GM23248 (cell line): ENCODE data around the gene UNC13B. TPM values are rescaled to one million over a fixed set of nuclear protein-coding genes. Genes with fewer than 3 reads are reported as not detected.

Source experiments
- DNase-seq: peaks from one replicate; pipeline ENCODE4 v3.0.0-alpha.2; 2015
- H2AFZ ChIP-seq: fragments of 200-600 bp; sonication (generic); 2 replicates; pipeline ENCODE4 v1.6.1; 2016; ENCODE audit warnings: antibody characterized with exemption
- H3F3A ChIP-seq: fragments of 200-600 bp; sonication (generic); 2 replicates; pipeline ENCODE4 v1.6.1; 2016; ENCODE audit warnings: mild to moderate bottlenecking, antibody characterized with exemption, mixed run types; ENCODE audit not compliant: insufficient read depth
- H3K27ac ChIP-seq: fragments of 200-600 bp; sonication (generic); 2 replicates; pipeline ENCODE4 v1.5.1; 2016; ENCODE audit warnings: mild to moderate bottlenecking
- H3K27me3 ChIP-seq: fragments of 200-600 bp; sonication (generic); replicated peaks from 2 replicates; pipeline ENCODE4 v1.6.1; 2016; ENCODE audit warnings: mild to moderate bottlenecking; ENCODE audit not compliant: insufficient read depth
- H3K36me3 ChIP-seq: fragments of 200-600 bp; sonication (generic); 2 replicates; pipeline ENCODE4 v1.6.1; 2016; ENCODE audit warnings: low read depth, mild to moderate bottlenecking
- H3K4me1 ChIP-seq: fragments of 200-600 bp; sonication (generic); 2 replicates; pipeline ENCODE4 v1.6.1; 2016; ENCODE audit warnings: mild to moderate bottlenecking; ENCODE audit not compliant: insufficient read depth
- H3K4me2 ChIP-seq: fragments of 200-600 bp; sonication (generic); one replicate; pipeline ENCODE4 v1.6.1; 2016; ENCODE audit warnings: mild to moderate bottlenecking; ENCODE audit not compliant: unreplicated experiment
- H3K4me3 ChIP-seq: fragments of 200-600 bp; sonication (generic); 2 replicates; pipeline ENCODE4 v1.5.1; 2016; ENCODE audit warnings: mild to moderate bottlenecking
- H3K79me2 ChIP-seq: fragments of 200-600 bp; sonication (generic); 2 replicates; pipeline ENCODE4 v1.6.1; 2016; ENCODE audit warnings: mild to moderate bottlenecking; ENCODE audit not compliant: insufficient read depth
- H3K9ac ChIP-seq: fragments of 200-600 bp; sonication (generic); 2 replicates; pipeline ENCODE4 v1.6.1; 2016; ENCODE audit warnings: mild to moderate bottlenecking
- H3K9me2 ChIP-seq: fragments of 200-600 bp; sonication (generic); 2 replicates; pipeline ENCODE4 v1.6.1; 2016; ENCODE audit warnings: mixed run types, mild to moderate bottlenecking, moderate library complexity; ENCODE audit not compliant: insufficient read depth
- H3K9me3 ChIP-seq: fragments of 200-600 bp; sonication (generic); one replicate; pipeline ENCODE4 v1.6.1; 2017; ENCODE audit warnings: low read depth
- H4K20me1 ChIP-seq: fragments of 200-600 bp; sonication (generic); 2 replicates; pipeline ENCODE4 v1.6.0; 2016; ENCODE audit not compliant: insufficient read depth
- EZH2 ChIP-seq: fragments of 200-600 bp; sonication (generic); IDR thresholded peaks from 2 replicates; pipeline ENCODE4 v1.6.1; 2018; ENCODE audit warnings: antibody characterized with exemption, mild to moderate bottlenecking; ENCODE audit not compliant: insufficient read depth, poor library complexity, severe bottlenecking
- EZH2phosphoT487 ChIP-seq: fragments of 200-600 bp; sonication (generic); IDR thresholded peaks from 2 replicates; pipeline ENCODE4 v1.6.1; 2018; ENCODE audit warnings: antibody characterized with exemption, moderate library complexity, mild to moderate bottlenecking, low read depth; ENCODE audit not compliant: insufficient read depth
- WGBS, 2 experiments: methylation state at CpG; one replicate each; pipeline ENCODE4 v1.1.6; 2015 to 2017; ENCODE audit warnings: low lambda C conversion rate in 2 of 2, low coverage in 1 of 2; ENCODE audit errors: missing lambda C conversion rate in 2 of 2; 5-methylcytosine and 5-hydroxymethylcytosine counted together
- in situ Hi-C: fragments of 300-500 bp; cut with MboI; formaldehyde crosslinking; loops from 2 replicates; pipeline ENCODE4 v1.15.0; 2020
- polyA plus RNA-seq: library from polyadenylated mRNA; unstranded; fragments of >200 nt; fragmentation: Nextera tagmentation; extraction: Ambion mirVana; gene quantifications from 2 replicates; pipeline ENCODE4 v1.2.1, GENCODE V29; 2016
- total RNA-seq: library from RNA; depleted of rRNA; stranded (reverse); fragments of >200 nt; shearing (Covaris generic); gene quantifications from 2 replicates; pipeline ENCODE4 v1.2.3, GENCODE V29; 2014

Gene UNC13B
- total and polyA plus RNA-seq, 2 experiments from 2014 or later: 5.5 to 15.3 TPM

- H3K27ac ChIP-seq: no peak overlapping the region
Measured at GRCh38 chr9:35335164-35335563, 173.4 kb downstream of the UNC13B start.

DNA sequence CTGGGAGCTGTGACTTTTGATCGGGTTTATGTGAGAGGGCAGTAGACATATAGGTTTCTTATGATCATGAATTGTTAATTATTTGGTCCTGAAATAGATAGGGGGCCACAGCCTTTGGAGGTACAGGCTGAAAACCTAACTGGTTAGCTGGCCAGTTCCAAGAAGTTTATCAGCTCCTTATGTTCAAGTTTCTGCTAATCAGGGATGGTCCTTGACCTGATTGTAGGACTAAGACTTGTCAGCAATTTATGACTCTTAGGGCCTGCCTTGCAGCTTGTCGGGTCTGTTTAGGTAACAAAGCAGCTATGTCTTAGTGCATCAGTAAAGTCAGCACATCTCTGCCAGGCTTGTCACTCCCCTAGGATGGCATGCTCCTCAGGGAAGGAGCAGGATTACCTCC is 176.3 kb downstream of the UNC13B start:
- H3K27me3 ChIP-seq: no peaks in the 10 kb centered on the region
- no peaks in the 10 kb centered on the region for H3K9me3 ChIP-seq
- H3K79me2 ChIP-seq: no peaks in the 10 kb centered on the region
- in situ Hi-C loops: no loop called here
- peaks cover 40% of the 10 kb centered on the region for H3F3A ChIP-seq
- no peak overlapping the region for H3K27ac ChIP-seq
- 95 to 97% methylated on average over 2 of the region's 2 CpGs for WGBS, 2 experiments
- H2AFZ ChIP-seq: no peak overlapping the region
- no peak for DNase-seq
- no peak overlapping the region for H3K4me2 ChIP-seq
- no peaks in the 10 kb centered on the region for H3K36me3 ChIP-seq
- H3K9ac ChIP-seq: no peak overlapping the region
- no peak for TF ChIP-seq EZH2phosphoT487
- TF ChIP-seq EZH2: no peak
- H3K4me3 ChIP-seq: no peak overlapping the region
- peaks cover 51% of the 10 kb centered on the region for H3K4me1 ChIP-seq
- H3K9me2 ChIP-seq: no peaks in the 10 kb centered on the region
- H4K20me1 ChIP-seq: no peaks in the 10 kb centered on the region

More at GRCh38 chr9:35335164-35335563, 173.4 kb downstream of the UNC13B start:
- no peaks in the 10 kb centered on the region for H3K36me3 ChIP-seq
- peaks cover 21% of the 10 kb centered on the region for H3F3A ChIP-seq
- in situ Hi-C loops: no loop called here
- H3K9me3 ChIP-seq: no peaks in the 10 kb centered on the region
- no peak overlapping the region for H3K9ac ChIP-seq
- H3K4me1 ChIP-seq: peaks cover 39% of the 10 kb centered on the region
- H3K4me2 ChIP-seq: no peak overlapping the region
- H3K79me2 ChIP-seq: no peaks in the 10 kb centered on the region
- peak overlapping the region; percentile 27; the same call in 1 of the 2 replicates for H2AFZ ChIP-seq
- H4K20me1 ChIP-seq: no peaks in the 10 kb centered on the region
- no peak overlapping the region for H3K4me3 ChIP-seq
- H3K9me2 ChIP-seq: no peaks in the 10 kb centered on the region
- TF ChIP-seq EZH2phosphoT487 (no peak), EZH2 (no peak)
- no peaks in the 10 kb centered on the region for H3K27me3 ChIP-seq
- DNase-seq: peak; percentile 43

DNA sequence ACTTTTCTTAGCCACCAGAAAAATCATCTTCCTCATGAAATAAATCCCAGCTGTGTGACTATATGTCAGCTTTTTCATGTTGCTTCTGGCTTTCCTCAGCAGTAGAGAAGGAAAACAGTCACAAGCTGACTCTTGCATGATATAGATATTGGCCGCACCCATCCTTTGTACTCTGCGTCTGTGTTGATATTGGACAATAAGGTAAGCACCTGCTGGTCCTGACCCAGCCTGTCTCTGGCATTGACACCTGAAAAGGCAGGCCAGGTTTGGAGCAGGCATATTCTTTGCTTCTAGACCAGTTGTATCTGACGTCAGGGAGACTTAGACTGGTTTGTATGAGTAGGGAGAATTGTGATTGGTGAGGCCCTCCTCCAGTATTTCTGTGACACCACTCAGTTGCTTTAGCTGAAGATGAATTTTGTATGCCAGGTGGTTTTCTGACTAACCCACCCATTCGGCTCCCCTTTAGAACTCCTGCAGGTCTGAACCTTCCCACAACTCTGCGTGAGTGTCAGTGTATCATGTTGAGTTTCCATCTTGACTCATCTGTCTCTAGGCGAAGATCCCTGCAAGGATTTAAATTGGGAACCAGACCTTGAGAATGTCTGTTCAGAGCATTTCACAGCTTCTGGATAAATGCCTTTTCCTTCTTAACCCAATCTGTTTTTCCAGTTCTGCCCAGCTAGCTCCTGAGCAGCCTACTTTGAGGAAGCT is 176.9 kb downstream of the UNC13B start:
- TF ChIP-seq EZH2phosphoT487: no peak
- no peak for TF ChIP-seq EZH2
- Histone ChIP-seq H2AFZ (no peak overlapping the region), H3K36me3 (no peaks in the 10 kb centered on the region), H3K4me3 (no peak overlapping the region), H3K9me3 (no peaks in the 10 kb centered on the region), H3F3A (peaks cover 34% of the 10 kb centered on the region), H3K4me2 (no peak overlapping the region), H3K9me2 (no peaks in the 10 kb centered on the region), H3K9ac (no peak overlapping the region), H3K4me1 (peaks cover 45% of the 10 kb centered on the region), H3K27me3 (no peaks in the 10 kb centered on the region), H4K20me1 (no peaks in the 10 kb centered on the region), H3K27ac (no peak overlapping the region), H3K79me2 (no peaks in the 10 kb centered on the region)
- in situ Hi-C loops: no loop called here
- WGBS, 2 experiments: 93 to 99% methylated on average over 6 of the region's 6 CpGs
- DNase-seq: no peak

DNA sequence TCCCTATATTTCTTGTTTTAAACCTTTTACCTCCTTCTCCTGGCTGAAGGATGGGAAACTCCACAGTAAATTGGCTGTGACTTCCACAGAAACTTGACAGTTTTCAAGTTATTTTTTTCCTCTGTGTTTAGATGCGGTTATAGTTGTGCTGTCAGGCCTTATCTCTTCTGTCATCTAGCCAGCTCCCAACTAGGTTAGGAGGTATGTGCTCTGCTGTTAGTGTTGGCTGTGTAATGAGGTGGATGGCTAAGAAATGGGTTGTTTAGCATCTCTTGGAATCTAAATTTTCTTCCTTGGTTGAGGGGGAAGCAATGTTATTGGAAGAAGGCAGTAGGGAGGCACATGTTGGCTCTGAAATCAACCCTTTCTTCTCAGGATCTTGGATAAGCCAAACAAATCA is 178.2 kb downstream of the UNC13B start:
- H3K9me2 ChIP-seq: no peaks in the 10 kb centered on the region
- peaks cover 32% of the 10 kb centered on the region for H3K4me1 ChIP-seq
- no peaks in the 10 kb centered on the region for H3K9me3 ChIP-seq
- H3K36me3 ChIP-seq: no peaks in the 10 kb centered on the region
- H3K27me3 ChIP-seq: no peaks in the 10 kb centered on the region
- H3K4me3 ChIP-seq: no peak overlapping the region
- in situ Hi-C loops: no loop called here
- no peak overlapping the region for H3K4me2 ChIP-seq
- no peak overlapping the region for H3K9ac ChIP-seq
- no peak overlapping the region for H3K27ac ChIP-seq
- no peak overlapping the region for H2AFZ ChIP-seq
- no peaks in the 10 kb centered on the region for H3K79me2 ChIP-seq
- WGBS, 2 experiments: 32 to 34% methylated on average over 1 of the region's 1 CpG
- H4K20me1 ChIP-seq: no peaks in the 10 kb centered on the region
- TF ChIP-seq EZH2phosphoT487: no peak
- TF ChIP-seq EZH2: no peak
- peak; percentile 53 for DNase-seq
- peaks cover 25% of the 10 kb centered on the region for H3F3A ChIP-seq

GRCh38 chr9:35341021-35341420 is 179.2 kb downstream of the UNC13B start:
- Histone ChIP-seq H3K27me3 (no peaks in the 10 kb centered on the region), H3K27ac (peak overlapping the region; percentile 56), H3K9ac (peak overlapping the region; percentile 58), H3F3A (peaks cover 25% of the 10 kb centered on the region), H3K4me3 (peak overlapping the region; percentile 49), H2AFZ (peak overlapping the region; percentile 72), H3K4me2 (peak overlapping the region; percentile 87), H3K9me3 (no peaks in the 10 kb centered on the region), H3K36me3 (no peaks in the 10 kb centered on the region), H3K9me2 (no peaks in the 10 kb centered on the region), H3K79me2 (no peaks in the 10 kb centered on the region), H3K4me1 (peaks cover 26% of the 10 kb centered on the region), H4K20me1 (no peaks in the 10 kb centered on the region)
- no peak for DNase-seq
- WGBS, 2 experiments: 92 to 100% methylated on average over 2 of the region's 2 CpGs
- in situ Hi-C loops: no loop called here
- TF ChIP-seq EZH2phosphoT487 (no peak), EZH2 (no peak)
